Inflammatory macrophage treated with lipopolysaccharide for 4 hours (primary cell): ENCODE results near the gene ORC2.

Source experiments
- DNase-seq: peaks from one replicate; pipeline ENCODE4 v3.0.0-alpha.2; 2020

ORC2 gene

DNA sequence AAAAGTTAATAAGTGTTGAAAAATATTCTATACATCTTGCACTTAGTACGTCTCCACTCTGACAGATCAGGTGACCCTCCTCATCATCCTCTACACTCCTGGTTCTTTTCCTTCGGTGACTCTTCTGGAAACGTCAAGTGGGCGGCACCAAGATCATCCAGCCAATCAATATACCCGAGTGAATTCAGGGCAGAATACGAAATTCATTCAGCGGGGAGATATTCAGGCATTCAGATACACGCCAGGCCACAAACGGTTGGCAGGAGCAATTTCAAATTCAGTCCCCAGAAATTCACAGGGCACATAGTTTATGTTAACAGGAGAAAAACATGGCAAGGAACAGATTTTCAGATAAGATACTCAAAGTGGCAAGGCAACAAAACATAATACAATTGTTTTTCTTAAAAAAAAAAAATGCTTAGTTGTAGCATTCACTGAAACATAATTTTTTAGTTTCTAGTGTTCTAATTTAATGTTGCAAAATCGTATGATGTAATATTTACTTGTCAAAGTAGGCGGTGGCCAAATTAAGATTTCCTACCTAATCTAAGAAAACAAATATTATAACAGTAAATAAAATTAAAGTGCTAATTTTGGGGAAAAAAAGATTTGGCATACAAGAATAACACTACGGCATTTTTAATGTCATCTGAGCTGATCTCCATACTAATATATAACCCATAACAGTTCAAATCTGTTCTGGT lies 103.2 kb downstream of the ORC2 start:
- peak; percentile 52 for DNase-seq
